Measurements from ENCODE around the gene SMAGP. TPM values are rescaled to one million over a fixed set of nuclear protein-coding genes. Genes with fewer than 3 reads are reported as not detected.
"Not testable (repeated sequence)": the region's sequence is repeated elsewhere in the genome, so short reads cannot be mapped to it uniquely, and the experiment has no call there.

Gene SMAGP, protein sequence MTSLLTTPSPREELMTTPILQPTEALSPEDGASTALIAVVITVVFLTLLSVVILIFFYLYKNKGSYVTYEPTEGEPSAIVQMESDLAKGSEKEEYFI
- total RNA-seq, result 100 to 1,000 TPM in 1 of 2 donors, 10 to 100 TPM in 1; 74.4 to 119 TPM

DNA sequence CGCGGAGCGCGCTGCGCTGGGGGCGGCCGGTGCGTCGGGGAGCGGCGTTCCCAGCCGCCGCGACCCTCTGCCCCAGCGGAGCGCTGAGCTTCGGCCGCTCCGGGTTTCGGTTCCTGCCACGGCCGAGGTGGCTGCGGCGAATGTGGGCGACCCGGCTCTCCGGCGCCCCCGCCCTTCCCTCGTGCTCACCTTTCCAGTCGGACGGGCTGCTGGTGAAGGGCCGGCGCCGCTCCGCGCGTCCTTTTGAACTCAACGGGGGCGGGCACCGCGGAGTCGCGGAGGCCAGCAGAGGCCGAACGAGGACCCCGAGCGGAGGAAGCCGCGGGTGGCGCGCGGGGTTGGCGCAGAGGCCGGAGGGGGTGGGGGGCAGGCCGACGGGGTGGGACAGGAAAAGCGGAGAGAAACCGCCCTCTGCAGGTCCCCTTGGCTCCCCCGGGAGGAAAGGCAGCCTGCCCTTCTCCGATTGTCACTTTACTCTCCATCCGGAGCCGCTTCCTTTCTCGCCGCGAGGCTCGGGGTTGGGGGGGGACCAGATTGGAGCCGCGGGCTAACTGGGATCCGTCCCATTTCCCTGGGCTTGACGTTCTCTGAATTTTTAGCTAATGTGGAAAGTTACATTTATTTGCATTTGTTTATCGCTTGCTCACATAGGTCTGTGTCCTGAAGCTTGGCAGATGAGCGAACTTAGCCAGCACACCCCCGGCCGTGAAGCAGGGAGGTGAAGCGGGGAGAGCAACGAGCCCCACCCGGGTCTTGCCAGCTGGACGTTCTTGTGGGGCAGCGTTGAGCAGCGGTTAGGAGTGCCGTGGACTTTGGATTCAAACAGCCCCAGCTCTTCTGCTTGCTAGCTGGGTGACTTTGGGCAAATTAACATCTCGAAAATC, at the start of gene SMAGP:
Gene SMAGP (minus strand): TSS at position 349 of the 884 bp plus-strand sequence. CDS start 1,137 bp downstream, outside the sequence.
- DNase-seq, result peak; percentile 86
- H3K9ac ChIP-seq (ENCODE audit: low read depth in 2 of 2, low read length in 2 of 2), result peak within 1 kb of the TSS; percentile 81 to 92
- H3K4me3 ChIP-seq, result peak within 1 kb of the TSS; percentile 46
- intact Hi-C loops (cut with DNase I), result no loop called here
- H3K27me3 ChIP-seq, result no peaks in the 10 kb centered on the region
- peaks cover 4% of the 10 kb centered on the region for H3K4me1 ChIP-seq
- H3K36me3 ChIP-seq, result no peaks in the 10 kb centered on the region
- peak within 1 kb of the TSS; percentile 96 for H3K27ac ChIP-seq
- TF ChIP-seq, protein P1, sequence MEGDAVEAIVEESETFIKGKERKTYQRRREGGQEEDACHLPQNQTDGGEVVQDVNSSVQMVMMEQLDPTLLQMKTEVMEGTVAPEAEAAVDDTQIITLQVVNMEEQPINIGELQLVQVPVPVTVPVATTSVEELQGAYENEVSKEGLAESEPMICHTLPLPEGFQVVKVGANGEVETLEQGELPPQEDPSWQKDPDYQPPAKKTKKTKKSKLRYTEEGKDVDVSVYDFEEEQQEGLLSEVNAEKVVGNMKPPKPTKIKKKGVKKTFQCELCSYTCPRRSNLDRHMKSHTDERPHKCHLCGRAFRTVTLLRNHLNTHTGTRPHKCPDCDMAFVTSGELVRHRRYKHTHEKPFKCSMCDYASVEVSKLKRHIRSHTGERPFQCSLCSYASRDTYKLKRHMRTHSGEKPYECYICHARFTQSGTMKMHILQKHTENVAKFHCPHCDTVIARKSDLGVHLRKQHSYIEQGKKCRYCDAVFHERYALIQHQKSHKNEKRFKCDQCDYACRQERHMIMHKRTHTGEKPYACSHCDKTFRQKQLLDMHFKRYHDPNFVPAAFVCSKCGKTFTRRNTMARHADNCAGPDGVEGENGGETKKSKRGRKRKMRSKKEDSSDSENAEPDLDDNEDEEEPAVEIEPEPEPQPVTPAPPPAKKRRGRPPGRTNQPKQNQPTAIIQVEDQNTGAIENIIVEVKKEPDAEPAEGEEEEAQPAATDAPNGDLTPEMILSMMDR (IDR thresholded peaks at IDR 0.05), result no peak
- H3K9me3 ChIP-seq, result no peaks in the 10 kb centered on the region

GRCh38 chr12:51318846-51319599, 48.8 kb upstream of the SMAGP start:
- Histone ChIP-seq H3K9ac (ENCODE audit: low read depth in 2 of 2, low read length in 2 of 2) (peak overlapping the region in 1 of 2 donors; percentile 26), H3K4me3 (no peak overlapping the region), H3K4me1 (no peaks in the 10 kb centered on the region), H3K36me3 (no peaks in the 10 kb centered on the region), H3K9me3 (no peaks in the 10 kb centered on the region), H3K27ac (peak overlapping the region; percentile 43), H3K27me3 (no peaks in the 10 kb centered on the region)
- TF ChIP-seq, protein P1 (IDR thresholded peaks at IDR 0.05), result no peak
- peak; percentile 63 for DNase-seq
- intact Hi-C loops (cut with DNase I), result no loop called here

DNA sequence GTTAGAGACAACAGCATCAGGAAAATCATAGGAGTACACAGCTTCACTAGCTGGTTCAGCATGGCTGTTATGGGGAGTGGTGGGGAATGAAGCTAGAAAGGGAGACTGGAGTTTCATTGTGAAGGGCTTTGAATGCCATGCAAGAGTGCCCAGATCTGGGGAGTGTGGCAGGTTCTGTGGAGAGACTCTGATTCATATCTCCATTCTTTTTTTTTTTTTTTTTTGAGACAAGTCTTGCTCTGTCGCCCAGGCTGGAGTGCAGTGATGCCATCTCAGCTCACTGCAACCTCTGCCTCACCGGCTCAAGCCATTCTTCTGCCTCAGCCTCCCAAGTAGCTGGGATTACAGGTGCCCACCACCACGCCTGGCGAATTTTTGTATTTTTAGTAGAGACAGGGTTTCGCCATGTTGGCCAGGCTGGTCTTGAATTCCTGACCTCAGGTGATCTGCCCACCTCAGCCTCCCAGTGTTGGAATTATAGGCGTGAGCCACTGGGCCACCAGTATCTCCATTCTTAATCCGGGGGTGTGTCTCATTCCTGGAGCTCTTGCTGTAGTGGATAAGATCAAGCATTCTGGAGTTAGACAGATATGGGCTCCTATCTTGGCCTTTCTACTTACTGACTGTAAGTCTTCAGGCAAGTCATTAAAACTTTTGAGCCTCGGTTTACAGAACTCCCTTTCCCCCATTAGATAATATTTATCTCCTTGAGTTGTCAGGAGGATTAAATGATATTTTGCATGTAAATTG, 48.0 kb upstream of the SMAGP start:
- H3K36me3 ChIP-seq; H3K4me3 ChIP-seq; intact Hi-C loops (cut with DNase I); H3K4me1 ChIP-seq; H3K27me3 ChIP-seq; DNase-seq; H3K27ac ChIP-seq; H3K9me3 ChIP-seq: not testable (repeated sequence)
- H3K9ac ChIP-seq (ENCODE audit: low read depth in 2 of 2, low read length in 2 of 2), result peak overlapping the region in 1 of 2 donors; percentile 26

- TF ChIP-seq, protein P1 (IDR thresholded peaks at IDR 0.05), result no peak
- DNase-seq, result no peak
- no peak overlapping the region for H3K9ac ChIP-seq (ENCODE audit: low read depth in 2 of 2, low read length in 2 of 2)
- H3K36me3 ChIP-seq, result no peaks in the 10 kb centered on the region
- no peak overlapping the region for H3K27ac ChIP-seq
- H3K27me3 ChIP-seq, result no peaks in the 10 kb centered on the region
- H3K4me3 ChIP-seq, result no peak overlapping the region
- H3K4me1 ChIP-seq, result peaks cover 4% of the 10 kb centered on the region
- H3K9me3 ChIP-seq, result no peaks in the 10 kb centered on the region
- intact Hi-C loops (cut with DNase I), result no loop called here
Measured at GRCh38 chr12:51311389-51311788, 41.2 kb upstream of the SMAGP start.

DNA sequence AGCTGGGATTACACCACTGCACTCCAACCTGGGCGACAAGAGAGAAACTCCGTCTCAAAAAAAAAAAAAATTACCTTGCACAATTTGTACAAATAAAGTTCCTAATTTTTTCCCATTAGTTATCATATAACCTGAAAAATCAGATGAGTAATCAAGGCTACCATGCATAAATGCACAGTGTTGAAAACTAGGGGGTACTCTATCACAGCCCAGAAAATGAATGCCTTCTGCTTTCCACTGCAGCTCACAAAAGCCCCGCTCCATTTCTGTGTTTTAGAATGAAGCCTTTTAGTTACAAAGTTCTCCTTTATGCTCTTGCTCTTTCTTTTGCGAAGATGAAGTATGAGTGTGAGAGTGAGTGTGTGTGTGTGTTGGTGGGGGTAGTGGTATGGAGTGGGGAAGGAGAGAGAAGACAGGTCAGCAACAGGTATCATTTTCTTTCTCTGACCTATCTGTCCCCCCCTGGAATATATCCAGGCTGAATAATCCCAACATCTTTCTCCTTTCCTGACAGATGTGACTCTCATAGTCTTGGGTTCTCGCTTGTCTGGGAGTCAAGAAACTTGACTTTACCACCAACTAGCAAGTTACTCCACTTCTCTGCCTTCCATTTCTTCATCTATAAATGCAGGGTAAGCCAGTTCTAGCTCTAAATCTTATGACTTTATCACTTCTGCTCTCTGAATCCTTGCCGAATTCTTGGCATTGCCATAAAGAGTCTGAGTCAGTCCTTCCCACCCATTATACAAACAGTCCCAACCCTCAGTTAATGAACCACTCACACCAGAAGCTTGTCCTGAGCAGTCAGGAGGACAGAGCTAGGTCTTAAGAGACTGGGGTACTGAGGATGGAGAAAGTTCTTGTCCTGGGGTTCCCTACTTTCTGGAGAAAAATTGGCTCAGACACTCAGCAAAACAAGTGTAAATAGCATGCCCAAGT, 37.7 kb upstream of the SMAGP start:
- peak overlapping the region in 1 of 2 donors; percentile 30 for H3K9ac ChIP-seq (ENCODE audit: low read depth in 2 of 2, low read length in 2 of 2)
- TF ChIP-seq, protein P1 (IDR thresholded peaks at IDR 0.05), result no peak
- H3K27ac ChIP-seq, result peak overlapping the region; percentile 85

More for the DNA sequence above, 37.7 kb upstream of the SMAGP start:
- Histone ChIP-seq H3K9me3 (no peaks in the 10 kb centered on the region), H3K4me3 (no peak overlapping the region), H3K36me3 (no peaks in the 10 kb centered on the region), H3K4me1 (peaks cover 4% of the 10 kb centered on the region), H3K27me3 (no peaks in the 10 kb centered on the region)
- intact Hi-C loops (cut with DNase I), result no loop called here
- peak; percentile 72 for DNase-seq

Data from colonic mucosa (tissue), 4 donors.